CD4-positive, CD25-positive, alpha-beta regulatory T cell (primary cell): ENCODE results near the gene PLCL1. TPM values are rescaled to one million over a fixed set of nuclear protein-coding genes. Genes with fewer than 3 reads are reported as not detected.

ENCODE experiments used
- ATAC-seq, 2 donors: fragments of 150-1000 bp; cut with Tn5 transposase; one replicate each; pipeline ENCODE4 v1.10.0; 2021; ENCODE audit warnings: low read depth in 2 of 2, moderate number of reproducible peaks in 2 of 2, moderate library complexity in 1 of 2
- DNase-seq, 3 donors: peaks; one replicate each; pipeline versions ENCODE4 v3.0.0 to v3.0.0-alpha.2; 2012 to 2022; ENCODE audit warnings: mixed read lengths in 1 of 3
- H3K27ac ChIP-seq: one replicate; pipeline ENCODE4 v1.7.0; 2013; ENCODE audit warnings: mild to moderate bottlenecking, low read length; ENCODE audit not compliant: insufficient read depth, poor library complexity, severe bottlenecking
- H3K27me3 ChIP-seq: one replicate; pipeline ENCODE4 v1.7.0; 2013; ENCODE audit warnings: low read length; ENCODE audit not compliant: control insufficient read depth, insufficient read depth
- H3K36me3 ChIP-seq: one replicate; pipeline ENCODE4 v1.7.0; 2013; ENCODE audit warnings: mild to moderate bottlenecking, low read length, moderate library complexity; ENCODE audit not compliant: control insufficient read depth, insufficient read depth
- H3K4me1 ChIP-seq: 2 replicates; pipeline ENCODE4 v1.7.0; 2013; ENCODE audit warnings: mild to moderate bottlenecking, low read length; ENCODE audit not compliant: insufficient read depth, control insufficient read depth, poor library complexity, severe bottlenecking
- H3K4me3 ChIP-seq: one replicate; pipeline ENCODE4 v1.7.0; 2013; ENCODE audit warnings: low read depth, mild to moderate bottlenecking, low read length, moderate library complexity
- H3K9me3 ChIP-seq, 2 experiments: 1 replicate in 1 of 2; 2 replicates in 1 of 2; pipeline ENCODE4 v1.7.0; 2013; ENCODE audit warnings: low read length in 2 of 2, mild to moderate bottlenecking in 1 of 2, moderate library complexity in 1 of 2; ENCODE audit not compliant: control insufficient read depth in 2 of 2
- H3K27ac Mint-ChIP-seq, 3 donors: one replicate each; pipeline ENCODE4 v1.8.0; 2020 to 2022; ENCODE audit warnings: mild to moderate bottlenecking in 3 of 3, mixed read lengths in 3 of 3, moderate library complexity in 2 of 3
- H3K27me3 Mint-ChIP-seq: one replicate; pipeline ENCODE4 v1.8.0; 2022; ENCODE audit warnings: mild to moderate bottlenecking, mixed read lengths
- H3K36me3 Mint-ChIP-seq: one replicate; pipeline ENCODE4 v1.8.0; 2020; ENCODE audit warnings: mixed read lengths
- H3K4me1 Mint-ChIP-seq, 4 donors: one replicate each; pipeline ENCODE4 v1.8.0; 2020 to 2022; ENCODE audit warnings: mixed read lengths in 4 of 4, mild to moderate bottlenecking in 1 of 4
- H3K4me3 Mint-ChIP-seq, 4 donors: one replicate each; pipeline ENCODE4 v1.8.0; 2020 to 2022; ENCODE audit warnings: mild to moderate bottlenecking in 4 of 4, mixed read lengths in 4 of 4, moderate library complexity in 3 of 4
- H3K9me3 Mint-ChIP-seq, 7 donors: one replicate each; pipeline ENCODE4 v1.8.0; 2020 to 2022; ENCODE audit warnings: mixed read lengths in 7 of 7, mild to moderate bottlenecking in 3 of 7, moderate library complexity in 2 of 7
- polyA plus RNA-seq, 4 donors: library from polyadenylated mRNA; unstranded; fragments of 300-500 nt; fragmentation: Illumina TruSeq; gene quantifications; one replicate each; pipeline ENCODE4 v1.2.3, GENCODE V29; 2021
- total RNA-seq: library from RNA; stranded (reverse); gene quantifications from one replicate; pipeline ENCODE4 v1.2.3, GENCODE V29; 2022

PLCL1 gene
- total and polyA plus RNA-seq, 5 donors from 2014 or later = 17.3 to 37.8 (median 19.2) TPM

GRCh38 chr2:197858607-197859140, 54.3 kb downstream of the PLCL1 start:
- H3K9me3 Mint-ChIP-seq = peaks cover 0 to 10% (median 0%) of the 10 kb centered on the region in 7 donors
- no peaks in the 10 kb centered on the region for H3K36me3 ChIP-seq
- H3K4me1 ChIP-seq = peaks cover 14% of the 10 kb centered on the region
- H3K4me3 Mint-ChIP-seq = no peak overlapping the region
- DNase-seq = no peak
- H3K27ac Mint-ChIP-seq = no peak overlapping the region
- peaks cover 9% of the 10 kb centered on the region for H3K36me3 Mint-ChIP-seq
- H3K4me1 Mint-ChIP-seq = peaks cover 54 to 88% (median 66%) of the 10 kb centered on the region in 4 donors
- no peaks in the 10 kb centered on the region for H3K27me3 ChIP-seq
- H3K4me3 ChIP-seq = no peak overlapping the region
- peaks cover 5 to 7% of the 10 kb centered on the region in 2 experiments for H3K9me3 ChIP-seq
- no peak for ATAC-seq
- no peaks in the 10 kb centered on the region for H3K27me3 Mint-ChIP-seq
- H3K27ac ChIP-seq = no peak overlapping the region

- H3K4me3 ChIP-seq = peak overlapping the region; percentile 13
- Mint-ChIP-seq H3K27ac (peak overlapping the region in 2 of 3 donors; percentile 40 to 45), H3K4me3 (peak overlapping the region in 2 of 4 donors; percentile 3 to 21), H3K36me3 (peaks cover 13% of the 10 kb centered on the region), H3K27me3 (no peaks in the 10 kb centered on the region), H3K9me3 (peaks cover 0 to 10% (median 0%) of the 10 kb centered on the region in 7 donors), H3K4me1 (peaks cover 50 to 81% (median 60%) of the 10 kb centered on the region in 4 donors)
- no peak overlapping the region for H3K27ac ChIP-seq
- H3K27me3 ChIP-seq = no peaks in the 10 kb centered on the region
- H3K9me3 ChIP-seq = peaks cover 5 to 7% of the 10 kb centered on the region in 2 experiments
- ATAC-seq = no peak
- peaks cover 17% of the 10 kb centered on the region for H3K4me1 ChIP-seq
- H3K36me3 ChIP-seq = no peaks in the 10 kb centered on the region
- DNase-seq = no peak
Observed at GRCh38 chr2:197862246-197862955, 58.0 kb downstream of the PLCL1 start.

DNA sequence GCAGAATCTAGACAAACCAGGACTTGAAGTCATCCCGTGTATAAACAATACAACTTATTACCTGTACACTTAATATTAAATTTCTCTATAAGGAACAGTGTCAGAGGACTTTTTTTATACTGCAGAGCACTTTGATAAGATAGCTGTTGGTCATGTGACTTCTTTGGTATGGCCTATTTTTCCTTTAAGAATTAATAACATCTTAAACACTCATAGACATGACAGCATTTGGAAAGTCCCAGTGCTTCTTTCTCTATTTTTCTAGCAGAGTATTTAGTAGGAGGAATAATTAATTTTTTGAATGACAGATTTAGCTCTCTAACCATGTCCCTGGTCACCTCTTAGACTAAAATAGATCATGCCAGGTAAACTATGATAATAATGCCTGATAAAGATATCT, 59.4 kb downstream of the PLCL1 start:
- Histone ChIP-seq H3K36me3 (no peaks in the 10 kb centered on the region), H3K27me3 (no peaks in the 10 kb centered on the region), H3K9me3 (peaks cover under 1 to 2% of the 10 kb centered on the region in 2 experiments), H3K4me3 (peak overlapping the region; percentile 11), H3K4me1 (peaks cover 31% of the 10 kb centered on the region), H3K27ac (no peak overlapping the region)
- DNase-seq (no peak), ATAC-seq (peak in 1 of 2 donors; percentile 31)
- peaks cover 54 to 84% (median 66%) of the 10 kb centered on the region in 4 donors for H3K4me1 Mint-ChIP-seq
- peaks cover 0 to 7% (median 0%) of the 10 kb centered on the region in 7 donors for H3K9me3 Mint-ChIP-seq
- no peaks in the 10 kb centered on the region for H3K27me3 Mint-ChIP-seq
- no peak overlapping the region for H3K4me3 Mint-ChIP-seq
- peaks cover 15% of the 10 kb centered on the region for H3K36me3 Mint-ChIP-seq
- peak overlapping the region in 2 of 3 donors; percentile 15 to 32 for H3K27ac Mint-ChIP-seq

DNA sequence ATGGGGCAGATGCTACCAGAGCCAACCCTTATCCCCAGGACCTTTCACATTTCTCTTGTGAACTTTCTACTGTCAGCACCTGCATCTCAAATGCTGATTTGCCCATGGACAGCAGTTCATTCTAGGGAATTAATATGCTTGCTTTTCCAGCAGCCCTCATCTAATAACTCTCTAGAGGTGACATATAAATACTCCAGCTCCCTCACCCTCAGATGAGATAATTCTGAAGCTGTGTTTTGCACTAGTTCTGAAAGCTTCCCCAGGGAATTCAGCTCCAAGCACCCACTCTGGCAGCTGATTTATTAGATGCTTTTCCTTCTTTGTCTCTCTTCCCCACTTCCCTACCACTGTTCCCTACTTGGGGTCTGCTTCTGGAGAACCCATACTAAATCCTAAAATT, 62.1 kb downstream of the PLCL1 start:
- Mint-ChIP-seq H3K9me3 (no peaks in the 10 kb centered on the region), H3K4me1 (peaks cover 46 to 91% (median 70%) of the 10 kb centered on the region in 4 donors), H3K36me3 (peaks cover 9% of the 10 kb centered on the region), H3K27me3 (no peaks in the 10 kb centered on the region), H3K4me3 (peak overlapping the region in 2 of 4 donors; percentile 15 to 31), H3K27ac (peak overlapping the region in 2 of 3 donors; percentile 66 to 94)
- H3K4me3 ChIP-seq = no peak overlapping the region
- no peak for ATAC-seq
- H3K27ac ChIP-seq = no peak overlapping the region
- H3K9me3 ChIP-seq = no peaks in the 10 kb centered on the region
- H3K4me1 ChIP-seq = peaks cover 57% of the 10 kb centered on the region
- no peak for DNase-seq
- H3K36me3 ChIP-seq = no peaks in the 10 kb centered on the region
- H3K27me3 ChIP-seq = no peaks in the 10 kb centered on the region

GRCh38 chr2:197867033-197867432, 62.6 kb downstream of the PLCL1 start:
- peak overlapping the region in 2 of 3 donors; percentile 66 to 94 for H3K27ac Mint-ChIP-seq
- H3K4me1 ChIP-seq = peaks cover 63% of the 10 kb centered on the region

GRCh38 chr2:197867624-197868023, 63.2 kb downstream of the PLCL1 start:
- H3K4me1 ChIP-seq = peaks cover 69% of the 10 kb centered on the region
- H3K36me3 ChIP-seq = no peaks in the 10 kb centered on the region
- peak overlapping the region; percentile 90 to 95 (median 94) for H3K27ac Mint-ChIP-seq
- H3K4me1 Mint-ChIP-seq = peaks cover 43 to 90% (median 70%) of the 10 kb centered on the region in 4 donors
- peaks cover 9% of the 10 kb centered on the region for H3K36me3 Mint-ChIP-seq
- H3K27me3 ChIP-seq = no peaks in the 10 kb centered on the region
- no peaks in the 10 kb centered on the region for H3K27me3 Mint-ChIP-seq
- H3K4me3 ChIP-seq = peak overlapping the region; percentile 53
- DNase-seq (no peak), ATAC-seq (no peak)
- H3K9me3 Mint-ChIP-seq = no peaks in the 10 kb centered on the region
- H3K4me3 Mint-ChIP-seq = peak overlapping the region; percentile 30 to 65 (median 59)
- H3K27ac ChIP-seq = peak overlapping the region; percentile 88
- no peaks in the 10 kb centered on the region for H3K9me3 ChIP-seq

More at GRCh38 chr2:197867033-197867432, 62.6 kb downstream of the PLCL1 start:
- Histone ChIP-seq H3K4me3 (no peak overlapping the region), H3K36me3 (no peaks in the 10 kb centered on the region), H3K9me3 (no peaks in the 10 kb centered on the region), H3K27me3 (no peaks in the 10 kb centered on the region), H3K27ac (no peak overlapping the region)
- H3K4me1 Mint-ChIP-seq = peaks cover 44 to 91% (median 71%) of the 10 kb centered on the region in 4 donors
- no peak for DNase-seq
- H3K9me3 Mint-ChIP-seq = no peaks in the 10 kb centered on the region
- peaks cover 9% of the 10 kb centered on the region for H3K36me3 Mint-ChIP-seq
- ATAC-seq = no peak
- peak overlapping the region in 1 of 4 donors; percentile 15 for H3K4me3 Mint-ChIP-seq
- H3K27me3 Mint-ChIP-seq = no peaks in the 10 kb centered on the region

DNA sequence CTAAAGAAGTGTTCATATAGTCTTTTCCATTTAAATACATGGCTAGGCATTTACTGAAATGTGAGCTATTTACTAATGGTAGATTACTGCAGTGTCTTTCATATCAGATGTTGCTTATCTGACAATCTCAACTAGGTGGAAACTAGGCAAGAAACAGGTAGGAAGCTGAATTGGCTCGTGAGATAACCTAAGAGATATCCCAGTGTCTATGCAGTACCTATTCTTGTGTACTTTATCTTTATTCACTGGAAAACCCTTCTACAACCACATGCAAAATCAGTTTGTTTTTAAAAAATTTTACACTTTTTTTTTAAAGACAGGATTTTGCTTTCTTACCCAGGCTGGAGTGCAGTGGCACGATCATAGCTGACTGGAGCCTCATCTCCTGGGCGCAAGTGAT, 63.8 kb downstream of the PLCL1 start:
- Mint-ChIP-seq H3K27me3 (no peaks in the 10 kb centered on the region), H3K27ac (peak overlapping the region; percentile 90 to 95 (median 94))
- peaks cover 70% of the 10 kb centered on the region for H3K4me1 ChIP-seq

More for the DNA sequence above, 63.8 kb downstream of the PLCL1 start:
- Histone ChIP-seq H3K27me3 (no peaks in the 10 kb centered on the region), H3K36me3 (no peaks in the 10 kb centered on the region), H3K27ac (peak overlapping the region; percentile 88), H3K4me3 (peak overlapping the region; percentile 53), H3K9me3 (no peaks in the 10 kb centered on the region)
- DNase-seq (no peak), ATAC-seq (no peak)
- Mint-ChIP-seq H3K4me3 (peak overlapping the region; percentile 30 to 64 (median 46)), H3K4me1 (peaks cover 40 to 88% (median 69%) of the 10 kb centered on the region in 4 donors), H3K9me3 (no peaks in the 10 kb centered on the region), H3K36me3 (peaks cover 9% of the 10 kb centered on the region)
